Activated CD4-positive, alpha-beta T cell treated with anti-CD3 and anti-CD28 coated beads, Interleukin-2, amount 50 U/mL, for 24 hours (primary cell): ENCODE data around the gene HIVEP2.

ENCODE experiments used
- DNase-seq, 2 donors: peaks; one replicate each; pipeline ENCODE4 v3.0.0-alpha.2; 2020; ENCODE audit warnings: low read depth in 1 of 2, low spot score in 1 of 2

Gene HIVEP2

DNA sequence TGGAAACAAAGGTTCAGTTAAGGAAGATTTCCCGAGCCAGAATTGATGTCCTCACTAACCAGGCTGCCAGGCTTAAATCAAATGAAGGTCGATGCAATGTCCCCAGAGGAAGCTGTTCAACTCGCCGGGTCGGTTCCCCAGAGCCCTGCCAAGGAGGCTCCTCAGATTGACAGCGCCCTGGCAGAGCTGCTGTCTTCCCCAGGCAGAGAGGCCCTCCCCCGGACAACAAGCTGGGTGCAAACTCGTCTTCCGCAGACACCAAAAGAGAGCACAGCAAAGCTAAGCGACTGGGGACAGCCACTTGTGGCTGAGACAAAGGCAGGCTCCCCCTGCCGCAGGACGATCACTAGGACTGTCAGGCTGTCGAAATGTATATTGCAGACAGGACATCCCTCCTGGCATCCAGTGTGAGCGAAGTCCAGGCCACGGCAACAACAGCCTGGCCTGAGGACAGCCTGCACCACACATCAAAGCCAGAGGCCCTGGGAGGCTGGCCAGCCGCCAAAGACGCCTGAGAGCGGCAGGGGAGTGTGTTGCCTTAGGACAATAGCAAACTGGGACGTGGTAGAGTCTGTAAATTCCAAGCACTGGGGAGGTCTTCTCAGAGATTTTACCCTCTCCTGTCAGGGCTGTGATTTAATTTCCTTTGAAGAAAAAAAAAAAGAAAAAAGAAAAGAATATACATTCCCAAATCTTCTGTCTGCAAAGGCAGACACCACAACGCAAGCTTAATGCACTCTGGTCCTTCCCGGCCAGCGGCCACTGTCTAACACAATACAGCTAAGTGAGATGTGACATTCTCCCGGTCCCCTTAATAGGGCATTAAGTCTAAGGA, 99.1 kb downstream of the HIVEP2 start:
- DNase-seq = no peak

DNA sequence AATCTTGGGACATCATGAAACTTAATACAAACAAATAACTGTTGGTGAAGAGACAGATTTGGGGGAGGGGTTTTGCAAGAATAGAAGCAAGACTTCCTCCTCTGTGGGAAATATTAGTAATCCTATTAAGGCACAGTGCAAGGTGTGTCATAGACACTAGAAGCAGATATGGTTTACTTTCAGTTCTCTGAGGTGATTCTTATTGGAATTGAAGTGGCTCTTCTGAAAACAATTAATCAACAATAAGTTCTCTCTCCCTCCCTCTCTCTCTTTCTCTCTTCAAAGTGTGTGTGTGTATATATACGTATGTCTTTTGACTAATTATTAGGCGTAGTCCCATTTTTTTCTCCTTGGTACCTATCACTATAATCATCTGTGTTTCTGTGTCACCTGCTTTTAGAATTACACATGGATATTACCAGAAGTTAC, 99.8 kb downstream of the HIVEP2 start:
- no peak for DNase-seq

DNA sequence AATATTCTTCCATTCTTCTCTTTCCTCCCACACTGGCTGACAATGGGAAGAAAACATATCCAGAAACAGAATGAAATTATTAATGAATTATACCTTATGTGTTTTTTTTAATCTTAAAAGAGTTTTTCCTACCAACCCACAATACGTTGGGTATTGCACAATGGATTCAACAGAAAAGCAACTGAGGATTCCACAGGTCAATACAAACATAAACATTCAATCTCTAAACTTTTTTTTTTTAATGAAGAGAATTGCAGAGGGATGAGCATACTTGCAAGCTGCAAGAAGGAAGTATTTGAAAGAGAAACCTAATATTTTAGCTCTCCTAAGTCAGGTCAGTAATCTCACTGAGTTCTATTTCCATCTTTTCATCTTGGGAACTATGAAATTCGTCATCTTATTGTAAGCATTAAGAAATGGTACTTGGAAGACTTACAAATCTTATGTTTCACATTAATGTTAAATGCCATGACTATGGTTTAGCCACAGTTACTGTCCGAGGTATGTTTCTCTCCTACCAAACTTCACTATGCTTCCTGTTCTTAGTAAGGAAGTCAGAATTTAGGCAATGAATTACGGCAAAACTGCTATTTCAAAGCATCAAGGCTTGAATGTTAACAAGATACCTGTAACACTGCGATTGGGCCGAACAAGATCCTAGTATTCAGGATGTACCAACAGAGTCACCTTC, 100.8 kb downstream of the HIVEP2 start:
- DNase-seq = no peak

- DNase-seq = no peak
These were observed 101.6 kb downstream of the HIVEP2 start for GRCh38 chr6:142843361-142843760.

GRCh38 chr6:142842418-142843261, 102.3 kb downstream of the HIVEP2 start:
- DNase-seq = peak in 1 of 2 donors; percentile 63

- no peak for DNase-seq
These were observed 103.1 kb downstream of the HIVEP2 start for GRCh38 chr6:142841915-142842314.

DNA sequence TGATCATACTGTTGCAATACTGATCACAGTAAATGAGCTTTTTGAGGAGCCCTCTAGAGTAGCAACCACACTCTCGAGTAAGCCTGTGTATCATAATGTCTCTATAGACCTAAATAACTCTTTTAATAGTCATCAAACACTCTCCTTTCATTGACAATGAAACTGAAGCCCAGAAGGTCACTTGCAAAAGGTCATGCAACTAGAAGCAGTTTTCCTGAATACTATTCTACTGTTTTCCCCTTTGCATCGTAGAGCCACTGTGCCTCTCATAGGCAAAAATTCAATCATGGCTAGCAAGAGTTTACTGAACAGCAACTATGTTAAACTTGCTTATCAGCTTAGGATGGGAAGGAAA, 105.3 kb downstream of the HIVEP2 start:
- DNase-seq = no peak

DNA sequence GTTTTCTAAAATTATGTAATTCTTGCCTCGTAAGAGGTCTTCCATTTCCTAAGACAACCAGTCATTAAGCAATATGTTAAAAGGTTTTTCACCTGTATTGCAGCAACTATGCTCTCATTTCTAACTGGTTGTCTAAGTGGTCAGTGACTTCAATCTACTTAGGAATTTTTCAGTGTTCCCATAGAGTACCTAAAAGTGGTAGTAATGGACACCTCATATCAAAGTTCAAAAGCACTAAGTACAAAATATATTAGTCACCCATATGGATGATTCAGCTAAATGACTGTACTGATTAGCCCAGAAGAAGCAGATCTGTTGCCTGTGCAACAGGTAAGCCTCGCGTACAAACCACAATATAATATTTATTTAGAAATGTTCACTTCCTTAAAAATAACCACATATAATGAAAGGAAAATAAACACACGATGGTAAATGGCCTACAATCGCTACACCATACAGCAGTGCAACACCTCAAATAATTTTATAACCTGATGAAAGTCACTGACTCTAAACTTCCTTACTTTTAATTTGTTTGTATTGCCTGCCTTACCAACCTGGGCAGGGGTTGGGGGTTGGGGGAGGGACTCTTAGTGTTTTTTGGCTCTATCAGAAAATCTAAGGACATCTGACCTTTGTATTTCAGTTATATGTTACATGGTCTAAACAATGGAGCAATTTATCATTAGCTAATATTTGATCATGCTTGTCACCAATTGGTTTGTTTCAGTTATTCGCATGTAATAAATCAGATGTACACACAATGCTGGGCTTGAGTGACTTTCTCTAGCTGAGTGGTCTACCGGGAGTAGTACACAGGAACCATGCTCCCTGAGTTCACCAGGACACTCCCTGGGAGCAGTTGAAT, 105.9 kb downstream of the HIVEP2 start:
- DNase-seq = no peak

DNA sequence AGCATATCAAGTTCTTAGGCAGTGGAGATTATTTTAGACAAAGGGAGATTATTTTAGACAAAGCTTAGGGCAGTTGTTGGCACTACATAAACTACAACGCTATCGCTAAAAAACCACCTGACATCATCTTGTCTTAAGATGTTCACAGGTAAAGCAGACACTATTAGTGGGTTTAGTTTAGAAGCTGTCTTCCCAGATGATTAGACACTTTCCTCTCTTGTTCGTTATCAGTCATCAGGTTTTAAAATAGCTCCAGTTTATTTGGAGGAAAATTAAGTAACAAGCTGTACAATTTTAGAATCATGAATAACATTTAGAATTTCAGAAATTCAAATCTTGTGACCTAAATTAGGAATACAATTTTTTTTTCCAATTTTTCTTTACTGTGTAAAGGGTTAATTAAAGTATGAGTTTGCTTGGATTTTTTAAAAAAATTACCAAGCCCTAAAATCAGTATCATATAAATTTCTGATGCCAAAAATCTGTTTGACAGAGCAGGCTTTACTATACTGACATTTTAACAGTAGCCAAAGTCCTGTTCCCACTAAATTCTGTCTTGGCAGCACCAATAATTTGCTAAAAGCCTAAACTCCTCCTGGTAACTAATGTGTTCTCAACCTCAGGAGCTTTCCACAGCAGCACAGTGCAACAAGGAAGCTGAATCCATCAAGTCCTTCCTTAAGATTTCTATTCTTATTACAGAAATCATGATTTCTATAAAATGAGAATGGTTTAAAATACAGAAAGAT, 109.0 kb downstream of the HIVEP2 start:
- DNase-seq = no peak

DNA sequence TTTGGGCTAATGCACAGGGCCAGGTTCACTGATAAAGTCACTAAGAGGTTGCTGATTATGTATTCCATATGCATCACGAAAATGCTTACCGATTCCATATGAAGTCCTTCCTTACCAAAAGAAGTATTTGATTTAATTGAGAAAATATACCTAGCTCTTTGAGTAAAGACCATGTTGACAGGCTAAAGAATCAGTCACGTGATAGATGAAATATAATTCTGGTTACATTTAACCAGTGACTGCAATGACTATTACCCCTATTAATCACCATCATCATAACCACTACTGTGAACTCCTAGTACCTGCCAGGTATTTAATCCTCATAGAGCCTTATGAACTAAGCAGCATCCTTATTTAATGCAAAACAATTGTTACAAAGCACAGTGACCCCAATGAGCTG, 110.1 kb downstream of the HIVEP2 start:
- DNase-seq = no peak

- DNase-seq = no peak
These were observed 111.2 kb downstream of the HIVEP2 start for GRCh38 chr6:142833798-142834197.

DNA sequence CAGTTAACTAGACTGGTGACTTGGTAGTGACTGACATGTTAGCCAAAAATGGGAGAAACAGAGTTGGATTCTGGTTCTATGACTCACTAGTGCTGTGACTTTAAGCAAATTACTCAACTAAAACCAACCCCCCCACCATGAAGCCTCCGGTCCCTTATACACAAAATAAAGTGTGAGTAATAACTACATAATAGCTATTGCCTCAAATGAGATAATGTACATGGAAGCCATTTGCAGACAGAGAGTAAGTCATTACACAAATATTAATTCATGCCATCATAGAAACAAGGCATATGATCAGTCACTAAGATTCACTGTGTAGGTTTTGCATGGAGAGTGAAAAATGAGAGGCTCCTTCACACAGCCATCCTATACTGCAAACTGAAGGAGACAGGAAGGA, 111.9 kb downstream of the HIVEP2 start:
- peak in 1 of 2 donors; percentile 62 for DNase-seq

DNA sequence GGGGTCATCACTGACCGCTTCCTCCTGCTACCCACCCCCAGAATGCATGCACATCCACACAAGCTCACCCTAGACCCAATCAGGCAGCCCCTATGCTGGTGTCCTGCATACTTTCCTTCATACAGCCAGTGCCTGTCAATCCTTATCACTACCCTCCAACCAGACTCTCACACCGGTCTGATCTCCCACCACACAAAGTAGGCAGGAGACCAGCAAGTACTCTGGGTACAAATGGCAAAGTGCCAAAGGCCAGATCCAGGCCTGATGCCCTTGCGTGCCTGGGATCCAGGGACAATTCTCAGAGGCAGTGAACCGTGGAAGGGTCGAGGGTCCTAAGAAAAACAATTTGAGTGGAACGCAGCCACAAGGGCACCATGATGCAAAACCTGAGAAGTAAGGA, 114.2 kb downstream of the HIVEP2 start:
- DNase-seq = no peak

GRCh38 chr6:142830116-142830710, 114.8 kb downstream of the HIVEP2 start:
- no peak for DNase-seq

- DNase-seq = no peak
These were observed 115.4 kb downstream of the HIVEP2 start for GRCh38 chr6:142829556-142829955.

DNA sequence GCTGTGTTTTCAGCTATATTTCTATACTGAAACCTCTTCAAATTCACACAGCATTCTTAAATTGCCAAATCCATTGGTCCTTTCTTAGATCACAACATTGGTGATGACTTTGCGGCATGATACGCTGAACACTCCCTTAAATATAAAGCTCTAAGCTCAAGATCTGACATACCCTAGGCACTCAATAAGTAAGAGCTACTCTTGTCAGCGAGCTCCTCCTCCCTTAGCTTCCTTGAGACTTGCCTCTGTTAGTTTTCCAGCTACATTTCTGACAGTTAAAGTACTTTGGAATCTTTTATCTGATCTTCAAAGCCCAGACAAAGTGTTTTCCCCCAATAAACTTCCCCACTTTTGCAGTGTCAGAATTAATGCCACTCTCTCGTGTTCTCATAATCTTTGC, 117.0 kb downstream of the HIVEP2 start:
- DNase-seq = no peak

DNA sequence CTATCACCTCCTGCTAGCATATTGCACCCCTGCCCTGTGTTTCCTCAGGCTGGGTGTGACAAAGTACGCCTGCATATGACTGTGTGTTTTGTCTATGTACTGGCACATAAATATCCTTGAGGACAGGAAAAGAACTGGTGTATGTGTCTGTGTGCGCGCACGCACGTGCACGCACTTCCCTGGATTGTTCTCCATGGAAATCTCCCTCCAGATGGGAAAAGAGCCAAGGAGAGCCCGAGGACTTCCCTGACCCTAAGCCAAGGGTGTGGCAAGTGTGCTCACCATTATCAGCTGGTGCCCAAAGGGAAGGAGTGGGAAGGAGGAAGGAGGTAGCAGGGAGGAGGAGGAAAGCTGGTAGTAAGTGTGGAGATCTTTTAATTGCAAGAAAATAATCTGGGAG, 117.6 kb downstream of the HIVEP2 start:
- DNase-seq = no peak

- no peak for DNase-seq
These were observed 119.2 kb downstream of the HIVEP2 start for GRCh38 chr6:142825760-142826159.

DNA sequence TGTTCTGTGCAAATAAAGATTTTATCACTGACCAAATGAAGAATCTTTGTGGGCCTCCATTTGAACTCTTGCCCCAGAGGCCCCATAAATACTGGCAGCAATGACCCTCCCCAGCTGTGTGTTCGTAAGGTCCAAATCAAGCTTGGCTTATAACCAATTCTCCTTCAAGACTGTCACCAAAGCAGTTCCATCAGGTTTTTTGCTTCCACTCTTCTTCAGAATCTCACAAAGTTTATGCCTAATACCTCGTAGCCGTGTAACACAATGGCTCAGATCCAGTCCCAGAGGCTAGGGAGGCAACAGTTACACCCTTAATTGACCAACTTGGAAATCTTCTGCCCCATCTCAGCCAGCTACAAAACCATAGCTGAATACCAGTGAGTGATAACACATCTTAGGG, 120.5 kb downstream of the HIVEP2 start:
- DNase-seq = no peak
